ENCODE measurements around the gene NF2.

DNA sequence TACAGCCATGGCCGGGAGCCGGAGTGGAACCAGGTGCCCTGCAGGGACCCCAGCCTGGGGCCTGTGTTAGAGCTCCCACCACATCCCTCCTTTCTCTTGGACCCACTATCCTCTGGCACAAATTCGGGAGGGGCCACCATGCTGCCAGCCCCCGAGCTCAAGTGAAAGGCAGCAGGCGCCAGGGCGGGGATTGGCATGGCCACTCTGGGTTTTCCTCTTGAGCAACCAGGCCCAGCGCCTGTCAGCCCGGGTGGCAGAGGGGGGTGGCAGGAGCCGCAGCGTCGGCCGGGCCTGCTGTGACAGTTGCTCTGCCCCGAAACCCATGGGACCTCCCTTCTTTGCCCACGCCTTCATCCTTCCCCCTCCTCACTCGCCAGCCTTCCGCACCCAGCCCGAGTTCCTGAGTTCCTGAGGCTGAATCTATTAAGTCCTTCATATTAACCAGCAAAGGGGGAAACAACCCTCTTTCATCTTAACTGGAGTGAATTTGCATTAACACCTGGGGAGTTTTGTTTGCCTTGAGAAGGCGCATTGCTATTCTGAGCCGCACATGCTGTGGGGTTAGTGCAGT is 99.6 kb downstream of the NF2 start:
- TF ChIP-seq CTCF (IDR thresholded peaks at IDR 0.05) = no peak
- TF ChIP-seq POLR2AphosphoS5 (IDR thresholded peaks at IDR 0.05) = no peak

Data from breast epithelium (tissue), 3 donors.